CD4-positive, alpha-beta T cell (primary cell): ENCODE measurements around the gene PDIK1L. TPM values are rescaled to one million over a fixed set of nuclear protein-coding genes. Genes with fewer than 3 reads are reported as not detected.

ENCODE experiments used
- ATAC-seq: fragments of 200-7000 bp; cut with Tn5 transposase; one replicate; pipeline ENCODE4 v1.10.0; 2022; ENCODE audit warnings: mild to moderate bottlenecking; ENCODE audit not compliant: poor library complexity
- CTCF ChIA-PET: fragments of 350-600 bp; sonication (Branson Sonifier 250); formaldehyde crosslinking; loops from one replicate; lab custom pipeline; 2021; ENCODE audit warnings: antibody characterized with exemption, inconsistent platforms; lab: Charles Lee
- POLR2A ChIA-PET: fragments of 350-600 bp; sonication (Branson Sonifier 250); formaldehyde crosslinking; loops from one replicate; lab custom pipeline; 2021; ENCODE audit warnings: antibody characterized with exemption, inconsistent platforms; lab: Charles Lee
- DNase-seq, 14 experiments: peaks; one replicate each; pipeline ENCODE4 v3.0.0-alpha.2; 2013 to 2020; ENCODE audit warnings: mixed read lengths in 2 of 14
- H3K27ac ChIP-seq, 2 donors: one replicate each; pipeline versions ENCODE4 v1.5.1 to v1.7.0; 2013; ENCODE audit warnings: low read length in 2 of 2, low read depth in 1 of 2, mild to moderate bottlenecking in 1 of 2
- H3K27me3 ChIP-seq, 2 experiments: 1 replicate in 1 of 2; 2 replicates in 1 of 2; pipeline versions ENCODE4 v1.6.1 to v1.7.0; 2013; ENCODE audit warnings: low read length in 2 of 2, control low read depth in 1 of 2, mild to moderate bottlenecking in 1 of 2, moderate library complexity in 1 of 2; ENCODE audit not compliant: insufficient read depth in 2 of 2, control insufficient read depth in 1 of 2
- H3K36me3 ChIP-seq: one replicate; pipeline ENCODE4 v1.6.1; 2013; ENCODE audit warnings: low read length, control low read depth; ENCODE audit not compliant: insufficient read depth
- H3K4me1 ChIP-seq: one replicate; pipeline ENCODE4 v1.6.1; 2013; ENCODE audit warnings: low read length, control low read depth; ENCODE audit not compliant: insufficient read depth
- H3K4me3 ChIP-seq: one replicate; pipeline ENCODE4 v1.5.1; 2013; ENCODE audit warnings: mild to moderate bottlenecking, low read length, moderate library complexity
- H3K9me3 ChIP-seq, 2 experiments: 1 replicate in 1 of 2; 2 replicates in 1 of 2; pipeline versions ENCODE4 v1.6.1 to v1.7.0; 2013; ENCODE audit warnings: low read length in 2 of 2, mild to moderate bottlenecking in 2 of 2, control low read depth in 1 of 2, moderate library complexity in 1 of 2; ENCODE audit not compliant: control insufficient read depth in 1 of 2, insufficient read depth in 1 of 2
- H3K27ac Mint-ChIP-seq: one replicate; pipeline ENCODE4 v1.8.0; 2020; ENCODE audit warnings: mixed read lengths
- H3K27me3 Mint-ChIP-seq: one replicate; pipeline ENCODE4 v1.8.0; 2021; ENCODE audit warnings: mixed read lengths
- H3K36me3 Mint-ChIP-seq: one replicate; pipeline ENCODE4 v1.8.0; 2021; ENCODE audit warnings: low read depth, mixed read lengths
- H3K4me1 Mint-ChIP-seq: one replicate; pipeline ENCODE4 v1.8.0; 2021; ENCODE audit warnings: low read depth, mixed read lengths
- H3K4me3 Mint-ChIP-seq: one replicate; pipeline ENCODE4 v1.8.0; 2020; ENCODE audit warnings: mild to moderate bottlenecking, mixed read lengths
- H3K9me3 Mint-ChIP-seq: one replicate; pipeline ENCODE4 v1.8.0; 2020; ENCODE audit warnings: mixed read lengths
- intact Hi-C, 2 experiments: fragments of 100-400 bp; cut with DNase I in 1 of 2; cut with micrococcal nuclease in 1 of 2; formaldehyde crosslinking; loops; one replicate each; pipeline versions ENCODE4 v1.15.1 to v1.9.0; 2023 to 2025; cut with DNase I, micrococcal nuclease
- total RNA-seq, 174 experiments: library from RNA in 2 of 174; stranded (reverse) in 2 of 174; gene quantifications; one replicate each; pipeline ENCODE4 v1.2.3 and lab custom pipeline; 2021 to 2026
- TF ChIP-seq, protein P1 (sequence below): fragments of 200-600 bp; IDR thresholded peaks from one replicate; pipeline ENCODE4 v1.8.0; 2022; ENCODE audit warnings: antibody characterized with exemption, mild to moderate bottlenecking

PDIK1L gene
- total RNA-seq, 2 experiments from 2014 or later, result 9.5 to 9.9 TPM

DNA sequence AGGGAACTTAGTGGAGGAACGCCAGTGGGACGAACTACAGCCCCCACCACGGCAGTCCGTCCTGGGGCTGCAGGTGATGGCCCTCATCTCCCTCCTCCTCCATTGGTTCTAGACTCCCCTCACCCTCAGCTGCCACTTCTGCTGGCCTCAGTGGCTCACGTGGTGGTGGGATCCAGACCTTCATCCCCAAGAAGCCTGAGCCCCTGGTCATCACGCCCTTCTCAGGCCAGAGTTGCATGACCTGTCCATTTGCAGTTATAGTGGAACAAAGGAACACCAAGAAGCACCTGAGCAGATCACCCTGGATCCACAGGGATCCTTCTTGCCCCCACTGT is 34.3 kb downstream of the PDIK1L start:
- no peak overlapping the region for H3K27ac ChIP-seq
- no peaks in the 10 kb centered on the region for H3K27me3 ChIP-seq
- intact Hi-C loops, result loop anchor here (1.0 kb wide), 3 partner anchors 20 to 110 kb away; no protein-coding TSS in a partner anchor
- no peak overlapping the region for H3K4me3 ChIP-seq
- no peaks in the 10 kb centered on the region for H3K9me3 ChIP-seq
- TF ChIP-seq, protein P1, sequence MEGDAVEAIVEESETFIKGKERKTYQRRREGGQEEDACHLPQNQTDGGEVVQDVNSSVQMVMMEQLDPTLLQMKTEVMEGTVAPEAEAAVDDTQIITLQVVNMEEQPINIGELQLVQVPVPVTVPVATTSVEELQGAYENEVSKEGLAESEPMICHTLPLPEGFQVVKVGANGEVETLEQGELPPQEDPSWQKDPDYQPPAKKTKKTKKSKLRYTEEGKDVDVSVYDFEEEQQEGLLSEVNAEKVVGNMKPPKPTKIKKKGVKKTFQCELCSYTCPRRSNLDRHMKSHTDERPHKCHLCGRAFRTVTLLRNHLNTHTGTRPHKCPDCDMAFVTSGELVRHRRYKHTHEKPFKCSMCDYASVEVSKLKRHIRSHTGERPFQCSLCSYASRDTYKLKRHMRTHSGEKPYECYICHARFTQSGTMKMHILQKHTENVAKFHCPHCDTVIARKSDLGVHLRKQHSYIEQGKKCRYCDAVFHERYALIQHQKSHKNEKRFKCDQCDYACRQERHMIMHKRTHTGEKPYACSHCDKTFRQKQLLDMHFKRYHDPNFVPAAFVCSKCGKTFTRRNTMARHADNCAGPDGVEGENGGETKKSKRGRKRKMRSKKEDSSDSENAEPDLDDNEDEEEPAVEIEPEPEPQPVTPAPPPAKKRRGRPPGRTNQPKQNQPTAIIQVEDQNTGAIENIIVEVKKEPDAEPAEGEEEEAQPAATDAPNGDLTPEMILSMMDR, result no peak
- no peak overlapping the region for H3K27ac Mint-ChIP-seq
- H3K4me1 ChIP-seq, result peaks cover 9% of the 10 kb centered on the region
- H3K9me3 Mint-ChIP-seq, result no peaks in the 10 kb centered on the region
- CTCF ChIA-PET, result interaction anchor here (1.7 to 4.4 kb wide), 6 partner anchors 17 to 88 kb away, joined by 12 to 44 read pairs (median 28); partner anchors contain the start of genes CEP85 and ZNF593
- no peak overlapping the region for H3K4me3 Mint-ChIP-seq
- H3K4me1 Mint-ChIP-seq, result peaks cover 6% of the 10 kb centered on the region
- POLR2A ChIA-PET, result interaction anchor here (0.8 to 3.0 kb wide), 6 partner anchors 19 to 251 kb away, joined by 3 to 38 read pairs (median 12); partner anchors contain the start of genes PDIK1L and ZNF593
- no peaks in the 10 kb centered on the region for H3K27me3 Mint-ChIP-seq
- no peaks in the 10 kb centered on the region for H3K36me3 ChIP-seq
- H3K36me3 Mint-ChIP-seq, result no peaks in the 10 kb centered on the region
- ATAC-seq (no peak), DNase-seq (no peak)

DNA sequence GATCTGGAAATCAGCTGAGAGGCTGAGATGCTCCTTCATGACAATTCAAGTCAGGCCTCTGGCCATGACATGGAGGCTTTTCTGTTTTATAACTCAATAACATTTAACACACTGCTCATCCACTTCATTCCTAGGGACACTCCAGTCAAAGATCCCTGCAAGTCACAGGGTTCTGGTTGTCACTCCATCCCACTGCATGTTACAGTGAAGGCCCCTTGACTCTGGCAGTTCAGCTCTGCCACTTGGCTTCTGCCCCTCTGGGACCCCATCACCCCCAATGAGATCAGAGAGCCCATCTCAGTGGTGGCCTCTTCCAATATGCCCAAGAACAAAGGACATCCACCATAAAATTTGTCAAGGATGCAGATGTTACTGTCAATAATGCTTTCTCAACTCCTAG is 37.3 kb downstream of the PDIK1L start:
- intact Hi-C loops, result no loop called here
- Histone ChIP-seq H3K9me3 (no peaks in the 10 kb centered on the region), H3K4me3 (no peak overlapping the region), H3K27ac (no peak overlapping the region), H3K36me3 (no peaks in the 10 kb centered on the region), H3K27me3 (peaks cover 0 to 4% of the 10 kb centered on the region in 2 experiments), H3K4me1 (peaks cover 9% of the 10 kb centered on the region)
- CTCF ChIA-PET, result interaction anchor here (1.3 kb wide), 1 partner anchor 45 kb away, joined by 4 read pairs; no protein-coding TSS in a partner anchor
- H3K36me3 Mint-ChIP-seq, result no peaks in the 10 kb centered on the region
- H3K27ac Mint-ChIP-seq, result no peak overlapping the region
- H3K27me3 Mint-ChIP-seq, result peaks cover 3% of the 10 kb centered on the region
- peaks cover 6% of the 10 kb centered on the region for H3K4me1 Mint-ChIP-seq
- H3K9me3 Mint-ChIP-seq, result no peaks in the 10 kb centered on the region
- DNase-seq (no peak), ATAC-seq (no peak)
- TF ChIP-seq, protein P1, result no peak
- POLR2A ChIA-PET, result no interaction called here
- H3K4me3 Mint-ChIP-seq, result no peak overlapping the region

DNA sequence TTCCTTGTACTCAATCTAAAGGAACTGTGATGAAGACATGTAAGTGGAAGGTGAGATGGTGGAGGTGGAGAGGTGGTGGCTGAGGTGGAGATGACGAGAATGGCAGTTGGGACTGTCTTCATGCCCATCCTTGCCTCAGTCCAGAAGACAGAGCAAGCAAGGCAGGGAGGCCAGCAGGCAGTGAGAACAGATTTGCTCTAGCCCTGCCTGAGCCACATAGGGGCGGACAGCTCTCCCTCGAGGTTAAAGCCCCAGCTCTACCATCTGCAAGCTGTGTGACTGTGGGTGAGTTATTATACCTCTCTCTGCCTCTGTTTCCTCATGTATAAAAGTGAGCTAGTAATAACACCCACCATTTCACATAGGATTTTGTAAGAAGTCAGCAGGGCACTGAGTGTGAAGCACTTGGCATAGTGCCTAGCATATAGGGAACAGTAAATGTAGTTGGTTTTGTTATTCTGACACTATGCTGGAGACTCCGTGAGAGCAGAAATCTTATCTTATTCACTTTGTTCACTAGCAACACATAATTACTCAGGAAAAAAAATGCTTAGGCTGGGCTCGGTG is 42.4 kb downstream of the PDIK1L start:
- POLR2A ChIA-PET, result no interaction called here
- TF ChIP-seq, protein P1, result no peak
- ATAC-seq, result no peak

More for the DNA sequence above, 42.4 kb downstream of the PDIK1L start:
- Mint-ChIP-seq H3K36me3 (no peaks in the 10 kb centered on the region), H3K4me1 (no peaks in the 10 kb centered on the region), H3K27me3 (peaks cover 36% of the 10 kb centered on the region), H3K27ac (no peak overlapping the region), H3K9me3 (no peaks in the 10 kb centered on the region), H3K4me3 (no peak overlapping the region)
- Histone ChIP-seq H3K27ac (no peak overlapping the region), H3K9me3 (no peaks in the 10 kb centered on the region), H3K27me3 (peaks cover 10% of the 10 kb centered on the region in 2 experiments), H3K36me3 (no peaks in the 10 kb centered on the region), H3K4me3 (no peak overlapping the region), H3K4me1 (peaks cover 5% of the 10 kb centered on the region)
- CTCF ChIA-PET, result interaction anchor here (1.3 kb wide), 1 partner anchor 9 kb away, joined by 3 read pairs; no protein-coding TSS in a partner anchor
- intact Hi-C loops, result no loop called here
- no peak for DNase-seq
